ENCODE measurements around the gene ANKDD1A. TPM values are rescaled to one million over a fixed set of nuclear protein-coding genes. Genes with fewer than 3 reads are reported as not detected.

The ANKDD1A gene
- total and polyA plus RNA-seq, 4 donors, result 9.8 to 21.0 (median 11.4) TPM

GRCh38 chr15:64875641-64876223 lies 36.0 kb upstream of the ANKDD1A start:
- H3K27ac ChIP-seq (ENCODE audit: low read depth, low read length), result no peak overlapping the region
- H3K4me3 ChIP-seq (ENCODE audit: low read depth, low read length), result no peak overlapping the region
- DNase-seq (ENCODE audit: low read depth in 4 of 6, low spot score in 6 of 6), result no peak
- H3K36me3 ChIP-seq (ENCODE audit: control insufficient read depth, insufficient read depth, low read length), result peaks cover 2% of the 10 kb centered on the region
- 100% methylated on average over 3 of the region's 3 CpGs for WGBS (ENCODE audit: insufficient coverage)
- H3K27me3 ChIP-seq (ENCODE audit: control insufficient read depth, insufficient read depth, low read length), result no peaks in the 10 kb centered on the region
- H3K4me1 ChIP-seq (ENCODE audit: control insufficient read depth, insufficient read depth, low read length), result peaks cover 8% of the 10 kb centered on the region
- no peaks in the 10 kb centered on the region for H3K9me3 ChIP-seq (ENCODE audit: control insufficient read depth, insufficient read depth, low read length)

GRCh38 chr15:64877435-64877834 lies 34.3 kb upstream of the ANKDD1A start:
- 81% methylated on average over 3 of the region's 3 CpGs for WGBS (ENCODE audit: insufficient coverage)
- peaks cover 13% of the 10 kb centered on the region for H3K4me1 ChIP-seq (ENCODE audit: control insufficient read depth, insufficient read depth, low read length)
- peak overlapping the region; percentile 40 for H3K27ac ChIP-seq (ENCODE audit: low read depth, low read length)
- no peak for DNase-seq (ENCODE audit: low read depth in 4 of 6, low spot score in 6 of 6)
- H3K4me3 ChIP-seq (ENCODE audit: low read depth, low read length), result no peak overlapping the region
- H3K36me3 ChIP-seq (ENCODE audit: control insufficient read depth, insufficient read depth, low read length), result peaks cover 2% of the 10 kb centered on the region
- no peaks in the 10 kb centered on the region for H3K9me3 ChIP-seq (ENCODE audit: control insufficient read depth, insufficient read depth, low read length)
- no peaks in the 10 kb centered on the region for H3K27me3 ChIP-seq (ENCODE audit: control insufficient read depth, insufficient read depth, low read length)

DNA sequence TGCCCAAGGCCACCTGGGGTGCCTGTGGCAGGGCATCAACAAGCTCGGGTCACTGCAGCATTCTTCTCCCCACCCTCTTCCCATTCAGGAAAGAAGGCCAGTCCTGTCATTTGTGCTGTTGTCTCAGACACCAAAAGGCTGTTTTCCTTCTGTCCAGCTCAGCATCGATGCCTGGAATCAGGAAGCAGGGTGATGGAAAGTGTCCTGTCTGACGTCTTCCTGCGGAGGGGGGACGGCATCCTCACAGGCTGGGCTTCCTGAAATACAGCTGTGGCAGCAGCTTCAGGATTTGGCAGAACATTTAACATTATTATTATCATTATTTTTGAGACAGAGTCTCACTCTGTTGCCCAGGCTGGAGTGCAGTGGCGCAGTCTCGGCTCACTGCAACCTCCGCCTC lies 33.0 kb upstream of the ANKDD1A start:
- H3K36me3 ChIP-seq (ENCODE audit: control insufficient read depth, insufficient read depth, low read length), result peaks cover 2% of the 10 kb centered on the region
- peaks cover 15% of the 10 kb centered on the region for H3K4me1 ChIP-seq (ENCODE audit: control insufficient read depth, insufficient read depth, low read length)
- H3K4me3 ChIP-seq (ENCODE audit: low read depth, low read length), result no peak overlapping the region
- H3K9me3 ChIP-seq (ENCODE audit: control insufficient read depth, insufficient read depth, low read length), result no peaks in the 10 kb centered on the region
- no peak for DNase-seq (ENCODE audit: low read depth in 4 of 6, low spot score in 6 of 6)
- WGBS (ENCODE audit: insufficient coverage), result 100% methylated on average over 4 of the region's 8 CpGs
- no peaks in the 10 kb centered on the region for H3K27me3 ChIP-seq (ENCODE audit: control insufficient read depth, insufficient read depth, low read length)
- peak overlapping the region; percentile 52 for H3K27ac ChIP-seq (ENCODE audit: low read depth, low read length)

DNA sequence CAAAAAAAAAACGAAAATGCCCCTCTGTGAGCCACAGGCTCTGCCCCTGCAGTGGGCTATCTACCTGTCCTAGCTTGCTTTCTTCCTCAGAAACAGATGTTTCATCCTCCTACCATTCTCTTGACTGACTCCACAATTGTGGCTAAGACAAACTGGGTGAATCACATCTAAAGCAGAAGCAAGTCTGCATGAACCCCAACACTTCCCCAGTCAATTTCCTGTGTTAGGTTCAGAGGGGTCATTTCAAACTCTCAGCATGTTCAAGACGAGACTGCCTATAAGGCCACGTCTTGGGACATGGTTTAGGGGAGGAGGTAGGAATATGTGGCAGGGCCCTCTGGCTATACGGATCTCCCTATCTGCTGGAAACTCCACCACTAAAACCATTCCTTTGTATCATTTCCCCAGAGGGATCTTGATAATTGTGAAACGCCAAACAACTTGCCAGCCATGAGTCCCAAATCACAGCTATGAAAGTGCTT lies 28.6 kb upstream of the ANKDD1A start:
- Histone ChIP-seq H3K9me3 (ENCODE audit: control insufficient read depth, insufficient read depth, low read length) (no peaks in the 10 kb centered on the region), H3K27ac (ENCODE audit: low read depth, low read length) (no peak overlapping the region), H3K4me3 (ENCODE audit: low read depth, low read length) (no peak overlapping the region), H3K36me3 (ENCODE audit: control insufficient read depth, insufficient read depth, low read length) (no peaks in the 10 kb centered on the region), H3K4me1 (ENCODE audit: control insufficient read depth, insufficient read depth, low read length) (peaks cover 13% of the 10 kb centered on the region), H3K27me3 (ENCODE audit: control insufficient read depth, insufficient read depth, low read length) (no peaks in the 10 kb centered on the region)
- no peak for DNase-seq (ENCODE audit: low read depth in 4 of 6, low spot score in 6 of 6)
- 40% methylated on average over 1 of the region's 5 CpGs for WGBS (ENCODE audit: insufficient coverage)

GRCh38 chr15:64883997-64884511 lies 27.6 kb upstream of the ANKDD1A start:
- WGBS (ENCODE audit: insufficient coverage), result 52% methylated on average over 8 of the region's 10 CpGs
- DNase-seq (ENCODE audit: low read depth in 4 of 6, low spot score in 6 of 6), result peak in 2 of 6 donors; percentile 67 to 69
- Histone ChIP-seq H3K4me1 (ENCODE audit: control insufficient read depth, insufficient read depth, low read length) (peaks cover 13% of the 10 kb centered on the region), H3K27me3 (ENCODE audit: control insufficient read depth, insufficient read depth, low read length) (no peaks in the 10 kb centered on the region), H3K4me3 (ENCODE audit: low read depth, low read length) (no peak overlapping the region), H3K9me3 (ENCODE audit: control insufficient read depth, insufficient read depth, low read length) (no peaks in the 10 kb centered on the region), H3K36me3 (ENCODE audit: control insufficient read depth, insufficient read depth, low read length) (peaks cover 3% of the 10 kb centered on the region), H3K27ac (ENCODE audit: low read depth, low read length) (no peak overlapping the region)

DNA sequence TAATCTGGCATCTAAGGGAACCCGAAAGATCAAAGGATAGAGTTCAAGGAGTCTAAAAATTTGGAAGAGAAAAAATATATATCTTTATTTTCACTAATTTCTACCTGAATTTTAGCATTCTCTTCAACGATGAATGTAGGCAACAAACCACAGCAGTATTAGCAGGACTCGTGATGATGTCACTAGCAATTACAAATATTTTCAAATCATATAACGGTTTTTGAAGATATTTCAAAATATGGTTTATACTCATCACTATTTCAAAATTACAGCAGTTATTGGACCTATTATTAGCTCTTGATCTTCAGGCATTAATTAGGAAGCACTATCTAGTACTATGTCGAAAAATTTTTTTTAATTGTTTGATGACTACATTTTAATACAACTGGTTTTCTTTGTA lies 27.0 kb upstream of the ANKDD1A start:
- Histone ChIP-seq H3K36me3 (ENCODE audit: control insufficient read depth, insufficient read depth, low read length) (peaks cover 3% of the 10 kb centered on the region), H3K27me3 (ENCODE audit: control insufficient read depth, insufficient read depth, low read length) (no peaks in the 10 kb centered on the region), H3K9me3 (ENCODE audit: control insufficient read depth, insufficient read depth, low read length) (no peaks in the 10 kb centered on the region), H3K27ac (ENCODE audit: low read depth, low read length) (no peak overlapping the region), H3K4me1 (ENCODE audit: control insufficient read depth, insufficient read depth, low read length) (peaks cover 13% of the 10 kb centered on the region), H3K4me3 (ENCODE audit: low read depth, low read length) (no peak overlapping the region)
- WGBS (ENCODE audit: insufficient coverage), result no CpG with 5 or more reads among the region's 5 CpGs
- no peak for DNase-seq (ENCODE audit: low read depth in 4 of 6, low spot score in 6 of 6)

- no peak overlapping the region for H3K27ac ChIP-seq (ENCODE audit: low read depth, low read length)
- peaks cover 13% of the 10 kb centered on the region for H3K4me1 ChIP-seq (ENCODE audit: control insufficient read depth, insufficient read depth, low read length)
- no peak overlapping the region for H3K4me3 ChIP-seq (ENCODE audit: low read depth, low read length)
- no peaks in the 10 kb centered on the region for H3K27me3 ChIP-seq (ENCODE audit: control insufficient read depth, insufficient read depth, low read length)
- DNase-seq (ENCODE audit: low read depth in 4 of 6, low spot score in 6 of 6), result no peak
- H3K9me3 ChIP-seq (ENCODE audit: control insufficient read depth, insufficient read depth, low read length), result no peaks in the 10 kb centered on the region
- H3K36me3 ChIP-seq (ENCODE audit: control insufficient read depth, insufficient read depth, low read length), result peaks cover 3% of the 10 kb centered on the region
- 85% methylated on average over 6 of the region's 6 CpGs for WGBS (ENCODE audit: insufficient coverage)
Observed at GRCh38 chr15:64888336-64888735, 23.4 kb upstream of the ANKDD1A start.

GRCh38 chr15:64891561-64891960 lies 20.1 kb upstream of the ANKDD1A start:
- Histone ChIP-seq H3K4me3 (ENCODE audit: low read depth, low read length) (no peak overlapping the region), H3K4me1 (ENCODE audit: control insufficient read depth, insufficient read depth, low read length) (peaks cover 29% of the 10 kb centered on the region), H3K9me3 (ENCODE audit: control insufficient read depth, insufficient read depth, low read length) (no peaks in the 10 kb centered on the region), H3K27me3 (ENCODE audit: control insufficient read depth, insufficient read depth, low read length) (no peaks in the 10 kb centered on the region), H3K27ac (ENCODE audit: low read depth, low read length) (no peak overlapping the region), H3K36me3 (ENCODE audit: control insufficient read depth, insufficient read depth, low read length) (peaks cover 3% of the 10 kb centered on the region)
- no peak for DNase-seq (ENCODE audit: low read depth in 4 of 6, low spot score in 6 of 6)

GRCh38 chr15:64892847-64893403 lies 18.8 kb upstream of the ANKDD1A start:
- H3K4me1 ChIP-seq (ENCODE audit: control insufficient read depth, insufficient read depth, low read length), result peaks cover 39% of the 10 kb centered on the region
- peaks cover 3% of the 10 kb centered on the region for H3K36me3 ChIP-seq (ENCODE audit: control insufficient read depth, insufficient read depth, low read length)
- no peak overlapping the region for H3K4me3 ChIP-seq (ENCODE audit: low read depth, low read length)
- H3K9me3 ChIP-seq (ENCODE audit: control insufficient read depth, insufficient read depth, low read length), result no peaks in the 10 kb centered on the region
- no peak for DNase-seq (ENCODE audit: low read depth in 4 of 6, low spot score in 6 of 6)
- WGBS (ENCODE audit: insufficient coverage), result 99% methylated on average over 6 of the region's 8 CpGs
- H3K27me3 ChIP-seq (ENCODE audit: control insufficient read depth, insufficient read depth, low read length), result no peaks in the 10 kb centered on the region
- H3K27ac ChIP-seq (ENCODE audit: low read depth, low read length), result peak overlapping the region; percentile 19

Data from spinal cord (tissue), 10 donors.